Medulla oblongata (tissue), 1 donor: ENCODE measurements around the gene ADAMTS6.

ENCODE experiments used
- DNase-seq: peaks from one replicate; pipeline ENCODE4 v3.0.0-alpha.2; 2015; ENCODE audit errors: extremely low spot score

The ADAMTS6 gene

DNA sequence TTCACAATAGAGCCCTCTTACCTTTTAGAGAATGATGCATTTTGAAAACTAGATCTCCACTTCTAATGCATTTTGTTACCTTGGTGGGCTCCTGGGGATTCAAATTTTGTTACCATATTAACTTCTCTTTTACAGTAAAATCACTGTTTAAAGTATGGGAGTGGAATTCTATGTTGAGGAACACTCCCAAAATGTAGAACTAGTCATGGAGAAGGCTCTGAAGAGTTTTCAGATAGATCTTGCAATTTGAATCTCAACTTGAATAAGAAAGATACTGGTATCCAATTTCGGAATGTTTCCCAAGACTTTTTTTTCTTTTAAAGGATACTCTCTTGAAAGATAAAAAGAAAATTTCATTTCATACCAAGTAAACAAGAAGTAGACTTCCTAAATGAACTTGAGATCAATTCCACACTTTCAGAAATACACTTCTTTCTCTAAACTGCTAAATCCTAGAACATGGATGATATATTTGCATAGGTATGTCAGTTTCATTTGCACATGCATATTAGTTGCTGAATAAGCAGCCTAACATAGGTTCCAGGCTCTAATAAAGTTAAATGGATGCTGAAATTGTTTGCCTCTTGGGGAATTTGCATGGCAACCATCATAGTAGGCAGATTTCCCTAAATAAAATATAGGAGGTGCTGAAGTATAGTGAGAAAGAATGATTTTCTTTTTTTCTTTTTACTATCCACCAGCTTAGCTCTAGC, 205.4 kb downstream of the ADAMTS6 start:
- no peak for DNase-seq

DNA sequence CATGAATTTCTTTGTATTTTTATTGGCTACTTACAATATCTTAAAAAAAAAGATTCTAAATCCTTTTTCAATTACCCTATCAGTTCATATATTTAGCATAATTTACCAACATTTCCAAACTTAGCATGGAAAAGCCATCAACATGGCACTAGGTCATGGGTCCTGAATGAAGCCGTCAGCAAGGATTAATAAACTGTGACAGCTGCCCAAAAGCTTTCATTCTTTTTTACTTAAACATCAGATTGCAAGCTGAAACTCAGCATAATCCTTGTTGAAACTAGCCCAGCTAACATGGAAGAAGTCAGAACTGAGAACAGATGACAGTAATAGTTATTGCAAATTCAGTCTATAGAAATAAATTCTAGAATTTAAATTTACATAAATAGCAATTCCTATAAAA, 209.8 kb downstream of the ADAMTS6 start:
- no peak for DNase-seq

DNA sequence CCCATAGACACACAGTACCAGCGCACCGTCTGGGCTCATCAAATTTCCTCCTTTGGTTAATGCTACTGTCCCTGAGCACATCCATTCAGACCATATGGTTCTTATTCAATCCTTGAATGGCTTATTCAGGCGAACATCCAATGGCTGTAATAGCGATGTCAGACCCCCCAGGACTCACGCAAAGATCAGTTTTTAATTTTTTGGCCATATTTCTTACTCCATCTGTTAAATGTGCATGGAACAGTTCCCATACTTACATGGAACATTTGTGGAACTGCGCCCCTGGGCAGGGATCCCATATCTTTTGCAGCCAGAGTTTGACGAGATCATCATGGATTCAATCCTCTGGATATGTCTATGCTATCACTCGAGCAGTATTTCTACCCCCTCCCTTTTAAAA, 213.2 kb downstream of the ADAMTS6 start:
- DNase-seq: no peak

DNA sequence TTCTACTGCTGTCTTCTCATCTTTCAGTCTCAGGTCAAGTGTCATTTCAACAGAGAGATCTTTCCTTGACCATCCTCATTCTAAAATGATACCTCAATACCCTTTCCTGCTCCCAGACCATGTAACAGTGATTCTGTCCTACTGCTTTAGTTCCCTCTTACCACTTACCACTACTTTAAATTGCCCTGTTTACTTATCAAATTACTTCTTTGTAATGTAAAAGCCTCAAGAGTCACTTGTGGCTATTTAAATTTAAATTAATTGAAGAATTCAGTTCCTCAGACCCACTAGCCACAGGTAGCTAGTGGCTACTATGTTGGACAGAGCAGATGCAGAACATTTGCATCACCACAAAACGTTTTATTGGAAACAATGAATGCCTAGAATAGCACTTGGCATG, 217.3 kb downstream of the ADAMTS6 start:
- no peak for DNase-seq

DNA sequence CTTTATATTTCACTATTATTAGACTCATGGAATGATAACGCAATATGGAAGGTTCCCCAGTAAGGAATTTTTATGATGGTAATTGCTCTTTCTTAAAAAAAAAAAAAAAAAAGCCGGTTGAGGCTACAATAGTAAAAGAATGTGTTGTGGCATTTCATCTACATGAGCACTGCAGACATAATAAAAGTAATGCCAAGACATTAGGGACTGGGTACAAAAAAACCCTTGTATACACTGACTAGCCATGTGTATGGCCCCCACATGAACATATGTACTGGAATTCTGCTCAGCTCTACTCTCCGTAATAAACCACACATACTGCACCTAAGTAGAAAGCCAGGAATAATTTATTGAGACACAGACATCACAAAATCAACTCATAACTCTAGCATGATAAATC, 218.4 kb downstream of the ADAMTS6 start:
- DNase-seq: no peak

DNA sequence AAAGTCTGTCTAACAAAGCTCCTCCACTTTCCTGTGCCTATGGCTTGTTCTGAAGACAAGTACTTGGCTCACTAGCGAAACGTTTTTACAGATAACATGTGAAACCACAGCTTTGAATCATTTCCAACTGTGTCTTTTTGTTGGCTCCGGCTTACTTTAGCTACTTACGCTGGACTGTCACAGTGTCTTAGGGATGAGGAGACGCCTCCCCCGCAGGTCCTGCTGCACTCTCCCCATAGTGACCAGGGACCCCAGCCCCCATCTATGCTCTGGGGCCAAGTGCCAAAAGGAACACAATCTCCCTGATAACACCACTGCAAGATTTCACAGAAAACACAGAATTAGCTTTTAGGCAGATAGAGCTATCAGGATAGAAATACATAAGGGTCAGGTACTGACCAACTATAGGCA, 219.1 kb downstream of the ADAMTS6 start:
- DNase-seq: no peak

DNA sequence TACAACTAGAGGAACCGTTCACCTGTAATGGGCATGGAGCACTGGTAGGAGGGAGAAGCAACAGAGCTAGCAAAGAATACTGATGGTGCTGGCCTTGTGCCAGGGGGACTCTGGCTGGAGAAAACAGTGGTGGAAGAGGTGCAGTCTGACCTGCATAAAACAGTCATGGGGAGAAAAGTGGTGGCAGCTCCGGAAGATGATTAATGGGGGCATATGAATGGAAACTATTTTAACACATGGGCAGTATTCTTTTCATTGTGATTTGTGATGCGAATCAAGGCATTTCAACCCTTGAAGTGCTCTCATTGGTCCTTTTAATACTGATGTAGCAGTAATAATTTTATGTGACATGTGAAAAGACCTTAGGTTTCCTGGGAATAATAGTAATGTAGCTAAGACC, 219.6 kb downstream of the ADAMTS6 start:
- peak; percentile 11 for DNase-seq

DNA sequence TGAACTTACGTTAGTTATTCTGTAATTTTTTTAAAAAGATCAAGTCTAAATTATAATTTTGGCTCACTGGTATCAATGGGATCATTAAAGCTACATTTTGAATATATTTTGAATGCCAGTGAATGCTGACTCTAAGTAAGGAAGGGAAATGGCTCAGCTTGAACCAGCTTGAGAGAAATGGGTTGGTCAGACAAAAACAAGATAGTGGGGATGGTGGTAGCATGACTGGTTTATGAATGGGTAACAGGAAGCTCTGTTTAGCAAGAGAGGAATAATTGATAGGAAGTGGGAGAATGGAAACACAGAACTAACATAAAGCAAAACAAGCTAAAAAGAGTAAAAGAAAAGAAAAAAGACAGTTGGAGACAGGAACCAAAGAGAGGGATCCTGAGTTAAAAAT, 220.2 kb downstream of the ADAMTS6 start:
- DNase-seq: no peak

DNA sequence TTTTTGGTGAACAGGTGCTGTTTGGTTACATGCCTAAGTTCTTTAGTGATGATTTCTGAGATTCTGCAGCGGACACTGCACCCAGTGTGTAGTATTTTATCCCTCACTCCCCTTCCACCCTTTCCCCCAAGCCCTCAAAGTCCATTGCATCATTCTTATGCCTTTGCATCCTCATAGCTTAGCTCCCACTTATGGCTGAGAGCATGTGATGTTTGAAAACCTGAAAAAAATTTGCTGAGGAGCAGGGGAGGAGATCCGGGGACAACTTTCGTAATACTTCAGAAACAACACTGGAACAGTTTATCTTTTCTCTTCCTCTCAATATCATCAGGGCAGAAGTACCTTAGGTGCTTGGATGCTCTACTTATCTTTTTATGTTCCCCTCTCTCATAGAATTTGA, 226.4 kb downstream of the ADAMTS6 start:
- DNase-seq: no peak

DNA sequence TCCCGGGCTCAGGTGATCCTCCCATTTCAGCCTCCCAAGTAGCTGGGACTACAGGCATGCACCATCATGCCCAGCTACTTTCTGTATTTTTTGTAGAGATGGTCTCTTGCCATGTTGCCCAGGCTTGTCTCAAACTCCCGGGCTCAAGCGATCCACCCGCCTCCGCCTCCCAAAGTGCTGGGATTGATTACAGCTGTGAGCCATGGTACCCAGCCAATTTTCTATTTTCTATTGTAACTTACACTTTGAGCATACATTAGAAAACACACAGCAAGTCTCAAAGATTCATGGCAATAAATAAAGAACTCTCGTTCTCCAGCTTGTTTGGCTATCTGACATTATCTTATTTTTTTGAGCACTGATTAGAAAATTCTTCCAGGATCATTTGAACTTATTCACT, 228.7 kb downstream of the ADAMTS6 start:
- no peak for DNase-seq

DNA sequence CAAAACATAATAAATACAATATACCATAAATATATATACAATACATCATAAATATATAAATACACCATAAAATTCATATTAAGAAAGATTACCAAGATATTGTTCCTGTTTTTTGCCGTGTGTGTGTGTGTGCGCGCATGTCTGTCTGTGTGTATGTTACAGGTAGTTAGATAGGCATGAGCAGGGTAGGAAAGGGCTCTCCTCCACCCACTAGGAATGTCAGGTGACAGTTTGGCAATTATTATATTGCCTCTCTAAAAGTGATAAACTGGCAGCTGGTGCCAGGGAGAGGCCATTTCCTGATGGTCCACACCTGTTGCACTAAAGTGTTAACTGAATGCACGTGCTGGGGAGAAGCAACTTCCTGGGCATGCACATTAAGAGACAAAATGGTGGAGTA, 232.8 kb downstream of the ADAMTS6 start:
- no peak for DNase-seq

DNA sequence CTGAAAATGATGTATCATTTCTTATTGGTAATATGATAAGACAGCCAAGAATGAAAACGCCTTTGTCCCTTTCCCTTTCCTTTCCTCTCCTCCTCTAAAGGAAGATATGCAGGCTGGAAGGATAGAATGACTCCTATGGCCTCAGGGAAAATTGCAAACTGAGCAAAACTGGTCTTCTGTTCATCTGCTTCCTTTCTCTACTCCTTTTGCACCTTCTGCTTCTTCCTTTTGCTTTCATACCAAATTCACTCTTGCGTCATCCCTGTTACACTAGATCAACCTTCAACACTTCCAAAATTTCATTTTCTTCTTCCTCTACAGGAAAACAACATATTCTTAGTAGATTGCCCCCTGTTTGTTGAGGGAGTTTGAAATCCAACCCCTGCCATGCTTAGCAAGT, 234.1 kb downstream of the ADAMTS6 start:
- no peak for DNase-seq

DNA sequence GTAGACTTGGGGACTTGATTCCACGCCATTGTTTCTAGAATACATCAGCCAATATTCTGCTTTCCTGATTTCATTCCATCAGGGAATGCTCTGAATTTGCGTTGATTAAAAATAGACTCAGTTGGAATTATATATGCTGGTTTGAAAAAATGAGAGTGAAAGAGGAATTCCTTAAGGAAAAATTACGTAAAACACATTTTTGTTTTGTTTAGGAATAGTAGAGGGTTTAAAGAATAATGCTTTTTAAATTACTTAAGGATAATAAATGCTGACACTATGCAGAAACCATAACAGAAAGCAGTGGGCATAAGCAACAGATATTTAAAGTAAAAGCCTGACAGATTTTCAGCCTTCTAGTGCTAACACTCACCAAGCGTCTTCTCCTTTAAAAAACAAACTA, 235.0 kb downstream of the ADAMTS6 start:
- no peak for DNase-seq

DNA sequence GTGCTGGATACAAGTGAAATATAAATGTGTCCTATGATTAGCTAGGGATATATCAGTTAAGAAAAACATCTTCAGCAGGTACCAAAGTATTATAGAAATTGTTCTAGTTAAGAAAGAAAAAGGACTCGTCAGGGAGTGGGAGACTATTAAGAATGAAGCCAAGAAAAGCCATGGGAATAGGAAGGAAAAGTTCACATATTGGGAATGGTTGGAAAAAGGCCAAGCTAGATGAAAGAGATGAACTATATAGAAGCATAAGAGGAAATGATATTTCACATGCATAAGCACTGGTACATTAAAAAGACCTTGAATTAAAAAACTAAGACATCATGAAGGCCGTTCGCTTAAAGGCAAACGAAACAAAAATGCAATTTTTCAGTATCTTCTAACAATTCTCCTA, 237.7 kb downstream of the ADAMTS6 start:
- no peak for DNase-seq

DNA sequence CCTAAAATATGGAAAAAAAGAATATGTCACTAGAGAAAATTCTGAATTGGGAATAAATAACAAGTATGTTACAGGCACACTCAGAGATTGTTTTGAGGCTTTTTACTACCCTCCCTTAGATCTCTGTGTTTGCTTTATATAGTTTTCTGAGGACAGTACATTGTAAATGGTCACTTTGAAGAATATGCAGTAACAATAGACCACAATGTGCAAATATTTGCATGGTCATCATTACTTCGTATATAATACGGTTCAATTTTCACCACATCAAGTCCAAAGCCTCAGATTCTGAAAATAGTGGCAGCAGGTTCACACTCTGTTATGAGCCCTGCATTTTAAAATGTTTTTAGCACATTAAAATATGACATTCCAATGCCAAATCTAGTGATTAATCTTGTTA, 238.6 kb downstream of the ADAMTS6 start:
- DNase-seq: no peak

DNA sequence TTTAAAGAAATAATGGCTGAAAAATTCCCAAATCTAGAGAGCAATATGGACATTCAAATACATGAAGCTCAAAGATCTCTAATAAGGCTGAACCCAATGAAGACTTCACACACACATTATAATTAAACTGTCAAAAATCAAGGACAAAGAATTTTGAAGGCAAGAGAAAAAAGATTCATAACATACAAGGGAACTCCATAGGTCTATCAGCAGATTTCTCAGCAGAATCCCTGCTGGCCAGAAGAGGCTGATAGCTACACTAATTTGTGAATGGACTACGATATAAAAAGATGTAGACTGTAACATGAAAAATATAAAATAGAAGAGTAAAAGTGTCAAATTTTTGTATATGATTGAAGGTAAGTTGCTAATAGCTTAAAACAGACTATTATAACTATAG, 251.9 kb downstream of the ADAMTS6 start:
- DNase-seq: no peak

DNA sequence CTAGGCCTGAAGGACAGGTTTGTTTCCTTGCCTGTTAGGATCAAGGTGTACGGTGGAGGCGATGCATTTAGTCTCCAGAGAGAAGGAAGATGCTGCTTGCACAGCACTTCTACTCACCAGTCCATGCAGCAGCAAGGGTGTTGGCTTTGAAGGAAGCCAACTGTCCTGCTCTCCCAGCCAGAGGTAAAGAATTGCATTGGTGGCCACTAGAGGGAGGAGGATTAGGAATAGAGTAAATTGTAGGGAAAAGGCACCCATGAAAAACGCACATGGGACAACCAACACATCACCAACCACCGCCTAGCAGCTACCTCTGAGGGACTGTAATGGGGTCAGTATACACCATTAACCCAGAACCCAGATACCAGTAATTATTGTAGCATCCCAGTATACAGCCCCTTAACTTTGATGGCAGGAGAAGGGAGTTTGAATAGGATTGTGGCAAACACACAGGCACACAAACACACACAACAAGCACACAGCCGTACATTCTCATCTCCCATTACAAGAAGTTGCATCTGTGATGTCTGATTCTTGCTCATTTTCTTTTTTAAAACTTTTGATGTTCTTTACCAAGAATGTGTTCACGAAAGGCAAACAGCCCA, 267.7 kb downstream of the ADAMTS6 start:
- peak; percentile 16 for DNase-seq

DNA sequence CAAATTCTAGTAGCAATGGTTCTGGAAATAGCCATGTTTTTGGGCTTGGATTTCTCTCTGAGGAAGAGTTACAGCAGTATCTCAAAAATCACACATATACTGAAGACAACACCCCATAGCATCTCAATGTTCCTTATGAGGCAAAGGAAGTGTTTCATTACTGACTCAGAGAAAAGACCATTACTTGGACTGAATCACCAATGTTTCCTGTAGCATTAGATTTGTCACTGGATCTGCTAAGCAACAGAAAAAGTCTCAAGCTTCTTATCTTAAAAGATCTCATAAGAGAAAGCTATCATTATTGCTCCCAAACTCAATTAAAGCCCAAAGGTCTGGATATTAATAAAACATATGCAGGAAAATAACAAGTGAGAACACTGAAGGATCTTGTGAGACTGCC, 272.4 kb downstream of the ADAMTS6 start:
- DNase-seq: no peak

DNA sequence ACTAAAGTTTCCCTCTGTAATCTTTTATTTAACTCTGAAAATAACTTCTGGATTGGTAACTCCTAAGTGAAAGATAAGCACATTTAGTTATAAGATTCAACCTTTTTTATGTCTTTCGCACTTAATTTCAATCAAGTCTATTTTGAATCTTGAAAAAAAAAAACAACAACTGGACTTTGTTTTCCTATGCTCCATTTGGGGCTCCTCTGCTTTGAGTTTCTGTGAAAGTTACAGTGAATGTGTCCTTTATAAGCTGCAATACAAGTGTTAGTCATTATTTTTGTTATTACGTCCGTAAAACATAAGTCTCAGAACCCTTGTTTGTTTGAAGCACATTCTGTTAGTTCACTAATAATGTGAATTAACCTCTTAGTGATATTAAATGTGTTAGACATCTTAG, 276.8 kb downstream of the ADAMTS6 start:
- DNase-seq: no peak

DNA sequence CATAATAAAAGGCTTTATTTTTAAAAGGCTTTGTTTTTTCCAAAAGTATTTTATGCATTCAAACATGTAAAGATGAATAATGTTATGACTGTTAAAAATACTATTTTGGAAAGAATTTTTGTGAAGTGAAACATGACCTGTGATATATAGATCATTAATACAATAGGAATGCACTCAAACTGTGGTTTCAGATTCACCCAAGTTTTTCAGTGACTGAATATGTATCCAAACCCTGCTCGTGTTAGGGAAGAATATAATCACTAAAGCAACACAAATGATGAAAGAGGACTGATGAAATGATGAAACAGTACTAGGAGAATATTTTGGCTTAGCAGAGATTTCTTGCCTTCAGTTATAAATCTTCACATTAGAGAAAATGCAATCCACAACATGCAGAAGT, 278.0 kb downstream of the ADAMTS6 start:
- no peak for DNase-seq

DNA sequence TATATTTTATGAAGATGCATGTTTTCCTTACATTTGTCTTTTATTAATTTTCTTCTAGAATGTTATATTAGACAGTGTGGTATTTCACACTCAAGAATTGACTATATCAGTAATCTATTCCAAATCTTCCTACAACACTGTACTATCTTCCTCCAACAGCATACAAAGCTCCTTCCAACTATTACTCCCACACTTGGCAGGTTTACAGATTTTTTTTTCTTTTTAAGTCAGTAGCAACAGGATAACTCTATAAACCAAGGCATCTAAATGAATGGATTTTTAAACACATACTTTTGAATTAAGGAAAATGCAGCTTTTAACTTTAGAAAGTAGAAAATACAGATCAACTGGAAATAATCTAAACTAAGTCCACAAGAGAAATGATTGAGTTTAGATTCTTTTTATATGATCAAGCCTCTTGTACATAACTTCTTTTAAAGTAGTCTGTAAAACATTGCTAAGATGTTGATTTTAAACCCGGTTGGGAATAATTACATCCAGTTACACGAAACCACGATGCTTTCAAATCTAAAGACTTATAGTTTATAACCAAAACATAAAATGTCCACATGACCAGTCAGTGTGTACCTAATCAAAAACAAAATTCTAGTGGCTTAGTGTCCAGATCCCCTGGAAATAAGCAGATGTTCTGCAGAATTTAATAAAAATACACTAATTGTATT, 281.6 kb downstream of the ADAMTS6 start:
- no peak for DNase-seq

DNA sequence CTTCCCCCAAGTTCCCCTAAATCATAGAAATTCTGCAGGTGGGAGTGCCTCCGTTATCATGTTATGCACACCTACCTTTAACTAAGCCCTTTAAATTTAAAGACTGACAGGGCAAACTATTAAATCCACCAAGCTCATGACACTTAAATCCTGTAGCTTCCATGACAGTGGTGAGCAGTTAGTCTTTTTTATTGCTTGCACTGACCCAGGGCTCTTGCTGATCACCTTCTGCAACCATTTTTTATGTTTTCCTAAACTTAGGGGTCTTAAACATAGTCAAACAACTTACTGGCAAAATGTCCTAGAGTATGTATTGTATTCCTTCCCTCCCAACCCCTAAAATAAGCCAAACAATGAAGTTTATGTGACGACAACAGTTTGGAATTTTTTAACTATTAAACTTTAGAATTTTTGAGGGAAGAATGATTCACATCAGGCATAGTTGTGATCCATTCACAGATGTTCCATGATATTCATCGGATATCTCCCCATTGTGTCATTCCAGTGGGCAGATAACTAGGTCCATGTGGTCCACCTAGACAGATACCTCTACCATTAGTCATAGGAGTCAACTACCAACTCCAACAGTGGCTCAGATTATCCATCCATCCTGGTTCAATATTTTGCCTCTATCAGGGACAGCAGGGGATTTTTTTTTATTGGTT, 283.1 kb downstream of the ADAMTS6 start:
- no peak for DNase-seq
